PC-9 (cell line): Measurements from ENCODE around the gene GBX2. TPM values are rescaled to one million over a fixed set of nuclear protein-coding genes. Genes with fewer than 3 reads are reported as not detected.

Experiments used
- BruUV-seq: library from RNA; stranded (reverse); fragments of 400-500 nt; replicated peaks from 2 replicates; lab custom pipeline; 2021; lab: Mats Ljungman, UMichigan
- CTCF ChIA-PET: fragments of 300-600 bp; sonication (Branson Sonifier 250); formaldehyde crosslinking; loops from one replicate; lab custom pipeline; 2022; ENCODE audit warnings: antibody characterized with exemption; lab: Charles Lee
- POLR2A ChIA-PET: fragments of 300-600 bp; sonication (Branson Sonifier 250); formaldehyde crosslinking; loops from one replicate; lab custom pipeline; 2022; ENCODE audit warnings: antibody characterized with exemption; ENCODE audit not compliant: unreplicated experiment; lab: Charles Lee
- DNase-seq, 2 experiments: peaks; one replicate each; pipeline versions ENCODE4 v3.0.0 to v3.0.0-alpha.2; 2015 to 2022; ENCODE audit warnings: mixed read lengths in 1 of 2
- H2AFZ ChIP-seq: fragments of 200-600 bp; sonication (generic); 2 replicates; pipeline ENCODE4 v1.8.1; 2017; ENCODE audit warnings: antibody characterized with exemption
- H3F3A ChIP-seq: fragments of 200-600 bp; sonication (generic); 2 replicates; pipeline ENCODE4 v1.8.1; 2017; ENCODE audit warnings: antibody characterized with exemption, mild to moderate bottlenecking, low read depth; ENCODE audit not compliant: insufficient read depth
- H3K27ac ChIP-seq: fragments of 200-600 bp; sonication (generic); 2 replicates; pipeline ENCODE4 v1.6.1; 2016; ENCODE audit warnings: mixed run types
- H3K27me3 ChIP-seq: fragments of 200-600 bp; sonication (generic); 2 replicates; pipeline ENCODE4 v1.6.1; 2016; ENCODE audit warnings: low read depth, mixed run types; ENCODE audit not compliant: insufficient read depth
- H3K36me3 ChIP-seq: fragments of 200-600 bp; sonication (generic); 2 replicates; pipeline ENCODE4 v1.6.1; 2016; ENCODE audit warnings: low read depth, mixed run types
- H3K4me1 ChIP-seq: fragments of 200-600 bp; sonication (generic); replicated peaks from 2 replicates; pipeline ENCODE4 v1.6.1; 2016; ENCODE audit warnings: mixed run types; ENCODE audit not compliant: insufficient read depth
- H3K4me2 ChIP-seq: fragments of 200-600 bp; sonication (generic); 2 replicates; pipeline ENCODE4 v1.6.1; 2017; ENCODE audit warnings: mixed run types
- H3K4me3 ChIP-seq: fragments of 200-600 bp; sonication (generic); 2 replicates; pipeline ENCODE4 v1.6.1; 2016; ENCODE audit warnings: mixed run types
- H3K79me2 ChIP-seq: fragments of 200-600 bp; sonication (generic); 2 replicates; pipeline ENCODE4 v1.6.1; 2017; ENCODE audit warnings: low read depth, mixed run types
- H3K9me2 ChIP-seq: fragments of 200-600 bp; sonication (generic); 2 replicates; pipeline ENCODE4 v1.8.1; 2017; ENCODE audit warnings: mild to moderate bottlenecking; ENCODE audit not compliant: insufficient read depth
- H3K9me3 ChIP-seq: fragments of 200-600 bp; sonication (generic); 2 replicates; pipeline ENCODE4 v1.8.1; 2016; ENCODE audit warnings: low read depth; ENCODE audit not compliant: insufficient read depth
- H4K20me1 ChIP-seq: fragments of 200-600 bp; sonication (generic); 2 replicates; pipeline ENCODE4 v1.8.1; 2017; ENCODE audit not compliant: insufficient read depth
- CTCF ChIP-seq: fragments of 200-600 bp; sonication (generic); conservative IDR thresholded peaks from 2 replicates; pipeline ENCODE4 v1.6.1; 2017; ENCODE audit warnings: mixed run types, antibody characterized with exemption, mild to moderate bottlenecking, moderate library complexity
- EZH2 ChIP-seq: fragments of 200-600 bp; sonication (generic); IDR thresholded peaks from 2 replicates; pipeline ENCODE4 v1.8.0; 2017; ENCODE audit warnings: antibody characterized with exemption, low read depth
- intact Hi-C: fragments of 100-400 bp; cut with micrococcal nuclease; formaldehyde crosslinking; loops from one replicate; pipeline ENCODE4 v1.10.0; 2022; ENCODE audit not compliant: unreplicated experiment
- total RNA-seq: library from RNA; stranded (reverse); gene quantifications from 2 replicates; pipeline ENCODE4 v1.2.3, GENCODE V29; 2021

The GBX2 gene
- total RNA-seq, 1 experiment from 2014 or later = not detected

GRCh38 chr2:236196366-236196765, 28.2 kb upstream of the GBX2 start:
- TF ChIP-seq CTCF (no peak), EZH2 (no peak)
- Histone ChIP-seq H3K9me3 (no peaks in the 10 kb centered on the region), H2AFZ (no peak overlapping the region), H3F3A (no peaks in the 10 kb centered on the region), H3K79me2 (no peaks in the 10 kb centered on the region), H3K9me2 (no peaks in the 10 kb centered on the region), H3K27me3 (no peaks in the 10 kb centered on the region), H4K20me1 (no peaks in the 10 kb centered on the region), H3K4me2 (no peak overlapping the region), H3K4me3 (no peak overlapping the region), H3K4me1 (no peaks in the 10 kb centered on the region), H3K27ac (no peak overlapping the region), H3K36me3 (no peaks in the 10 kb centered on the region)
- BruUV-seq = no TSS peak
- ChIA-PET POLR2A (no interaction called here), CTCF (no interaction called here)
- peak in 1 of 2 experiments; percentile 13 for DNase-seq
- intact Hi-C loops = no loop called here

- Histone ChIP-seq H3K36me3 (no peaks in the 10 kb centered on the region), H3K4me1 (no peaks in the 10 kb centered on the region), H3K27me3 (no peaks in the 10 kb centered on the region), H3K9me2 (no peaks in the 10 kb centered on the region), H3K4me3 (no peak overlapping the region), H4K20me1 (no peaks in the 10 kb centered on the region), H3F3A (no peaks in the 10 kb centered on the region), H3K79me2 (no peaks in the 10 kb centered on the region), H3K27ac (no peak overlapping the region), H2AFZ (no peak overlapping the region), H3K4me2 (no peak overlapping the region), H3K9me3 (no peaks in the 10 kb centered on the region)
- no peak for TF ChIP-seq CTCF
- no TSS peak for BruUV-seq
- CTCF ChIA-PET = no interaction called here
- DNase-seq = no peak
- POLR2A ChIA-PET = interaction anchor here (0.7 kb wide), 1 partner anchor 14 kb away, joined by 14 read pairs; no protein-coding TSS in a partner anchor
- intact Hi-C loops = no loop called here
Measured at GRCh38 chr2:236195726-236196125, 27.5 kb upstream of the GBX2 start.

- Histone ChIP-seq H3K79me2 (no peaks in the 10 kb centered on the region), H4K20me1 (no peaks in the 10 kb centered on the region), H3K4me1 (no peaks in the 10 kb centered on the region), H3K36me3 (no peaks in the 10 kb centered on the region), H3K9me3 (no peaks in the 10 kb centered on the region), H3K9me2 (no peaks in the 10 kb centered on the region), H3F3A (no peaks in the 10 kb centered on the region), H3K27me3 (no peaks in the 10 kb centered on the region), H3K4me3 (no peak overlapping the region), H2AFZ (no peak overlapping the region), H3K4me2 (no peak overlapping the region), H3K27ac (no peak overlapping the region)
- TF ChIP-seq EZH2 (no peak), CTCF (no peak)
- no peak for DNase-seq
- POLR2A ChIA-PET = no interaction called here
- CTCF ChIA-PET = no interaction called here
- intact Hi-C loops = no loop called here
- no TSS peak for BruUV-seq
Measured at GRCh38 chr2:236194786-236195185, 26.6 kb upstream of the GBX2 start.
